GM19043 (cell line): ENCODE measurements around the gene RTTN.

Experiments
- ATAC-seq: cut with Tn5 transposase; IDR thresholded peaks from one replicate; pipeline ENCODE4 v1.9.1; 2021; ENCODE audit warnings: low read depth; ENCODE audit not compliant: unreplicated experiment

RTTN gene

DNA sequence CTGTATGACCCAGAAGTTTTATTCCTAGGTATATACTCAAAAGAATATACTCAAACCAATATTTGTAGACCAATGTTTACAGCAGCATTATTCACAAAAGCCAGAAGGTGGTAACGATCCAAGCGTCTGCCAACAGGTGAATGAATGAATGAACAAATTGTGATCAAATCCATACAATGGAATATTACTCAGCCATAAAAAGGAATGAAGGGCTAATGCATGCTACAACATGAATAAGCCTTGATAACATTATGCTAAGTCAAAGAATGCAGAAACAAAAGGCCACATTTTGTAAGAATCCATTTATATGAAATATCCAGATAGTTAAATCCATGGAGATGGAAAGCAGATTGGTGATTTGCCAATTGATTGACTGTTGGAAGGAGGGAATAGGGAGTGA, 252.3 kb downstream of the RTTN start:
- no peak for ATAC-seq
